HepG2 (cell line): ENCODE results near the gene DELE1. TPM values are rescaled to one million over a fixed set of nuclear protein-coding genes. Genes with fewer than 3 reads are reported as not detected.

Source experiments
- BORCS8-MEF2B ChIP-seq: sonication (generic); formaldehyde crosslinking; IDR thresholded peaks from 2 replicates; pipeline ENCODE4 v1.8.0; 2022; ENCODE audit warnings: mild to moderate bottlenecking, missing genetic modification reagents
- DNMT1 ChIP-seq: sonication (generic); formaldehyde crosslinking; IDR thresholded peaks from 2 replicates; pipeline ENCODE4 v1.5.1; 2020; ENCODE audit warnings: mild to moderate bottlenecking, missing genetic modification reagents
- FOXJ3 ChIP-seq: sonication (generic); formaldehyde crosslinking; IDR thresholded peaks from 2 replicates; pipeline ENCODE4 v1.4.0; 2020; ENCODE audit warnings: missing genetic modification reagents, mild to moderate bottlenecking, borderline replicate concordance
- MEIS1 ChIP-seq: sonication (generic); formaldehyde crosslinking; IDR thresholded peaks from 2 replicates; pipeline ENCODE4 v1.9.0; 2021; ENCODE audit warnings: mild to moderate bottlenecking, missing genetic modification reagents, moderate library complexity, borderline replicate concordance
- SMAD1 ChIP-seq: sonication (generic); formaldehyde crosslinking; IDR thresholded peaks from 2 replicates; pipeline ENCODE4 v1.4.0; 2020; ENCODE audit warnings: missing genetic modification reagents, low read depth, mild to moderate bottlenecking, borderline replicate concordance
- WIZ ChIP-seq: sonication (generic); formaldehyde crosslinking; IDR thresholded peaks from 2 replicates; pipeline ENCODE4 v1.5.1; 2020; ENCODE audit warnings: mild to moderate bottlenecking, missing genetic modification reagents
- ZMYM3 ChIP-seq: sonication (generic); formaldehyde crosslinking; IDR thresholded peaks from 2 replicates; pipeline ENCODE4 v1.5.1; 2020; ENCODE audit warnings: mild to moderate bottlenecking, missing genetic modification reagents
- ZNF432 ChIP-seq: sonication (generic); formaldehyde crosslinking; IDR thresholded peaks from 2 replicates; pipeline ENCODE4 v1.5.0; 2020; ENCODE audit warnings: missing genetic modification reagents, mild to moderate bottlenecking, borderline replicate concordance
- ZNF747 ChIP-seq: sonication (generic); formaldehyde crosslinking; IDR thresholded peaks from 2 replicates; pipeline ENCODE4 v1.8.1; 2023; ENCODE audit warnings: missing genetic modification reagents, mild to moderate bottlenecking, borderline replicate concordance
- polyA plus RNA-seq, 8 experiments: library from polyadenylated mRNA; depleted of rRNA in 3 of 8; stranded (reverse) in 7 of 8; unstranded in 1 of 8; fragments of >200 nt; fragmentation: Illumina TruSeq in 4 of 8; extraction: Trizol in 4 of 8; gene quantifications; 2 replicates each; pipeline versions ENCODE4 v1.2.1 to v1.2.3, GENCODE V29; 2011 to 2016; ENCODE audit warnings: low read depth in 4 of 8, missing spikeins in 1 of 8, mixed read lengths in 1 of 8; ENCODE audit not compliant: insufficient read depth in 1 of 8
- total RNA-seq, 5 experiments: library from RNA; depleted of rRNA; stranded (reverse); fragments of >200 nt; fragmentation: Illumina TruSeq; extraction: Trizol; gene quantifications; 2 replicates each; pipeline ENCODE4 v1.2.3, GENCODE V29; 2016; ENCODE audit warnings: low read depth in 1 of 5
- TF ChIP-seq, protein P1 (sequence below): sonication (generic); formaldehyde crosslinking; IDR thresholded peaks from 2 replicates; pipeline ENCODE4 v1.5.0; 2020; ENCODE audit warnings: missing genetic modification reagents
- TF ChIP-seq, protein P2 (sequence below), 2 experiments: fragments of 450-650 bp in 1 of 2; sonication (generic) in 1 of 2; formaldehyde crosslinking; IDR thresholded peaks; 2 replicates each; pipeline versions ENCODE4 v1.5.0 to v1.8.0; 2020 to 2022; ENCODE audit warnings: mild to moderate bottlenecking in 1 of 2, missing genetic modification reagents in 1 of 2
- TF ChIP-seq, protein P3 (sequence below): sonication (generic); formaldehyde crosslinking; IDR thresholded peaks from 2 replicates; pipeline ENCODE4 v1.4.0; 2020; ENCODE audit warnings: missing genetic modification reagents, mild to moderate bottlenecking, borderline replicate concordance
- TF ChIP-seq, protein P4 (sequence below): sonication (generic); formaldehyde crosslinking; IDR thresholded peaks from 2 replicates; pipeline ENCODE4 v1.4.0; 2020; ENCODE audit warnings: missing genetic modification reagents
- TF ChIP-seq, protein P5 (sequence below): sonication (generic); formaldehyde crosslinking; conservative IDR thresholded peaks from 2 replicates; pipeline ENCODE4 v1.4.0; 2020; ENCODE audit warnings: missing genetic modification reagents
- TF ChIP-seq, protein P6 (sequence below), 2 experiments: sonication (generic) in 1 of 2; formaldehyde crosslinking in 1 of 2; IDR thresholded peaks; 2 replicates each; pipeline versions ENCODE4 v1.4.0 to v1.6.1; 2018 to 2020; ENCODE audit warnings: missing genetic modification reagents in 2 of 2, borderline replicate concordance in 1 of 2, low read depth in 1 of 2, mild to moderate bottlenecking in 1 of 2, missing biosample characterization in 1 of 2

Gene DELE1
- total and polyA plus RNA-seq, 2 of the 13 experiments (the other 11 are each of a cell fraction or from before 2014, with no cell fraction given), result 57.5 to 90.3 TPM

DNA sequence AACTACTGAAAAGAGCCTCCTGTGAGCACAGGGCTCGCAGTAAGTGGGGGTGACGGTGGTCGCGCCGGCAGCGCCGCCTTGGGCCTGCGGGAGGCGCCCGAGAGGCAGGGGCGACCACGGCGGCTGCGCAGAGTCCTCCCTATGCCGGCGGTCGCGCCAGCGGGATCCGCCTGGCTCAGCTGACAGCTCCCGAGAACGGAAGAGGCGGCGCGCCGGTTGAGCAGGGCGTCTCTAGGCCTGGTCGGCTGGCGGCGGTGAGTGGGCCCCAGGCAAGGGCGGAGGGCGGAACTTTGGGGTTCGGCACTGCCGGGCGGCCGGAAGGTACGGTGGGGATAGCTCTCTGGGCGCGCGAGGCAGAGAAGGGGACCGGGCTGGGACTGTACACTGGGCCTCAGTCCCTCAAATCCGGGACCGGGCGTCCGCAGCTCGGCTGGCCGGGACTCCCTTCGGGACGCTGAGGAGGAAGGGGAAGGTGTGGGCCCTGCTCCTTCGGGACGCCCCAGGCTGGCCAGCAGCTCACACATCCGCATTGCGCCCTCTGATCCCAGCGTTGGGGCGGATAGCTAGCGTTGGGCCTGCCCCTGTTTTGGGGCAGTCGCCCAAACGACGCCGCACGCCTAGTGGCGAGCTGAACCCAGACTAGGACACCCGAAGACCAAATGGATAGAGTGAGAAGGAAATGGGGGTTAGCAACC is 45.4 kb downstream of the DELE1 start, which contains the start of gene RNF14 (continued):
- TF ChIP-seq, protein P1, sequence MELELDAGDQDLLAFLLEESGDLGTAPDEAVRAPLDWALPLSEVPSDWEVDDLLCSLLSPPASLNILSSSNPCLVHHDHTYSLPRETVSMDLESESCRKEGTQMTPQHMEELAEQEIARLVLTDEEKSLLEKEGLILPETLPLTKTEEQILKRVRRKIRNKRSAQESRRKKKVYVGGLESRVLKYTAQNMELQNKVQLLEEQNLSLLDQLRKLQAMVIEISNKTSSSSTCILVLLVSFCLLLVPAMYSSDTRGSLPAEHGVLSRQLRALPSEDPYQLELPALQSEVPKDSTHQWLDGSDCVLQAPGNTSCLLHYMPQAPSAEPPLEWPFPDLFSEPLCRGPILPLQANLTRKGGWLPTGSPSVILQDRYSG (CRISPR knock-in tag), result 0 out of 2 replicates have a peak, but pooled peaks have one; percentile 19
- 0 out of 2 replicates have a peak, but pooled peaks have one; percentile 84 for TF ChIP-seq DNMT1 (CRISPR knock-in tag)
- no peak for TF ChIP-seq SMAD1
- peak; percentile 67; the same call in 1 of the 2 replicates for TF ChIP-seq FOXJ3 (CRISPR knock-in tag)
- no peak for TF ChIP-seq ZMYM3
- TF ChIP-seq, protein P2, sequence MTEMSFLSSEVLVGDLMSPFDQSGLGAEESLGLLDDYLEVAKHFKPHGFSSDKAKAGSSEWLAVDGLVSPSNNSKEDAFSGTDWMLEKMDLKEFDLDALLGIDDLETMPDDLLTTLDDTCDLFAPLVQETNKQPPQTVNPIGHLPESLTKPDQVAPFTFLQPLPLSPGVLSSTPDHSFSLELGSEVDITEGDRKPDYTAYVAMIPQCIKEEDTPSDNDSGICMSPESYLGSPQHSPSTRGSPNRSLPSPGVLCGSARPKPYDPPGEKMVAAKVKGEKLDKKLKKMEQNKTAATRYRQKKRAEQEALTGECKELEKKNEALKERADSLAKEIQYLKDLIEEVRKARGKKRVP (CRISPR knock-in tag; IDR thresholded peaks at IDR 0.05), result peak in 1 of 2 experiments; percentile 67; a peak in 1 of 4 replicates
- TF ChIP-seq MEIS1, result 0 out of 2 replicates have a peak, but pooled peaks have one; percentile 67
- TF ChIP-seq, protein P3, sequence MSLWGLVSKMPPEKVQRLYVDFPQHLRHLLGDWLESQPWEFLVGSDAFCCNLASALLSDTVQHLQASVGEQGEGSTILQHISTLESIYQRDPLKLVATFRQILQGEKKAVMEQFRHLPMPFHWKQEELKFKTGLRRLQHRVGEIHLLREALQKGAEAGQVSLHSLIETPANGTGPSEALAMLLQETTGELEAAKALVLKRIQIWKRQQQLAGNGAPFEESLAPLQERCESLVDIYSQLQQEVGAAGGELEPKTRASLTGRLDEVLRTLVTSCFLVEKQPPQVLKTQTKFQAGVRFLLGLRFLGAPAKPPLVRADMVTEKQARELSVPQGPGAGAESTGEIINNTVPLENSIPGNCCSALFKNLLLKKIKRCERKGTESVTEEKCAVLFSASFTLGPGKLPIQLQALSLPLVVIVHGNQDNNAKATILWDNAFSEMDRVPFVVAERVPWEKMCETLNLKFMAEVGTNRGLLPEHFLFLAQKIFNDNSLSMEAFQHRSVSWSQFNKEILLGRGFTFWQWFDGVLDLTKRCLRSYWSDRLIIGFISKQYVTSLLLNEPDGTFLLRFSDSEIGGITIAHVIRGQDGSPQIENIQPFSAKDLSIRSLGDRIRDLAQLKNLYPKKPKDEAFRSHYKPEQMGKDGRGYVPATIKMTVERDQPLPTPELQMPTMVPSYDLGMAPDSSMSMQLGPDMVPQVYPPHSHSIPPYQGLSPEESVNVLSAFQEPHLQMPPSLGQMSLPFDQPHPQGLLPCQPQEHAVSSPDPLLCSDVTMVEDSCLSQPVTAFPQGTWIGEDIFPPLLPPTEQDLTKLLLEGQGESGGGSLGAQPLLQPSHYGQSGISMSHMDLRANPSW (CRISPR knock-in tag), result peak; percentile 57; the same call in 1 of the 2 replicates
- TF ChIP-seq, protein P4, sequence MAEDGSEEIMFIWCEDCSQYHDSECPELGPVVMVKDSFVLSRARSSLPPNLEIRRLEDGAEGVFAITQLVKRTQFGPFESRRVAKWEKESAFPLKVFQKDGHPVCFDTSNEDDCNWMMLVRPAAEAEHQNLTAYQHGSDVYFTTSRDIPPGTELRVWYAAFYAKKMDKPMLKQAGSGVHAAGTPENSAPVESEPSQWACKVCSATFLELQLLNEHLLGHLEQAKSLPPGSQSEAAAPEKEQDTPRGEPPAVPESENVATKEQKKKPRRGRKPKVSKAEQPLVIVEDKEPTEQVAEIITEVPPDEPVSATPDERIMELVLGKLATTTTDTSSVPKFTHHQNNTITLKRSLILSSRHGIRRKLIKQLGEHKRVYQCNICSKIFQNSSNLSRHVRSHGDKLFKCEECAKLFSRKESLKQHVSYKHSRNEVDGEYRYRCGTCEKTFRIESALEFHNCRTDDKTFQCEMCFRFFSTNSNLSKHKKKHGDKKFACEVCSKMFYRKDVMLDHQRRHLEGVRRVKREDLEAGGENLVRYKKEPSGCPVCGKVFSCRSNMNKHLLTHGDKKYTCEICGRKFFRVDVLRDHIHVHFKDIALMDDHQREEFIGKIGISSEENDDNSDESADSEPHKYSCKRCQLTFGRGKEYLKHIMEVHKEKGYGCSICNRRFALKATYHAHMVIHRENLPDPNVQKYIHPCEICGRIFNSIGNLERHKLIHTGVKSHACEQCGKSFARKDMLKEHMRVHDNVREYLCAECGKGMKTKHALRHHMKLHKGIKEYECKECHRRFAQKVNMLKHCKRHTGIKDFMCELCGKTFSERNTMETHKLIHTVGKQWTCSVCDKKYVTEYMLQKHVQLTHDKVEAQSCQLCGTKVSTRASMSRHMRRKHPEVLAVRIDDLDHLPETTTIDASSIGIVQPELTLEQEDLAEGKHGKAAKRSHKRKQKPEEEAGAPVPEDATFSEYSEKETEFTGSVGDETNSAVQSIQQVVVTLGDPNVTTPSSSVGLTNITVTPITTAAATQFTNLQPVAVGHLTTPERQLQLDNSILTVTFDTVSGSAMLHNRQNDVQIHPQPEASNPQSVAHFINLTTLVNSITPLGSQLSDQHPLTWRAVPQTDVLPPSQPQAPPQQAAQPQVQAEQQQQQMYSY (CRISPR knock-in tag), result peak; percentile 73; the same call in 1 of the 2 replicates
- peak; percentile 85; the same call in 1 of the 2 replicates for TF ChIP-seq WIZ (CRISPR knock-in tag)
- TF ChIP-seq, protein P5, sequence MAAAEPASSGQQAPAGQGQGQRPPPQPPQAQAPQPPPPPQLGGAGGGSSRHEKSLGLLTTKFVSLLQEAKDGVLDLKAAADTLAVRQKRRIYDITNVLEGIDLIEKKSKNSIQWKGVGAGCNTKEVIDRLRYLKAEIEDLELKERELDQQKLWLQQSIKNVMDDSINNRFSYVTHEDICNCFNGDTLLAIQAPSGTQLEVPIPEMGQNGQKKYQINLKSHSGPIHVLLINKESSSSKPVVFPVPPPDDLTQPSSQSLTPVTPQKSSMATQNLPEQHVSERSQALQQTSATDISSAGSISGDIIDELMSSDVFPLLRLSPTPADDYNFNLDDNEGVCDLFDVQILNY, result 0 out of 2 replicates have a peak, but pooled peaks have one; percentile 29
- TF ChIP-seq, protein P6, sequence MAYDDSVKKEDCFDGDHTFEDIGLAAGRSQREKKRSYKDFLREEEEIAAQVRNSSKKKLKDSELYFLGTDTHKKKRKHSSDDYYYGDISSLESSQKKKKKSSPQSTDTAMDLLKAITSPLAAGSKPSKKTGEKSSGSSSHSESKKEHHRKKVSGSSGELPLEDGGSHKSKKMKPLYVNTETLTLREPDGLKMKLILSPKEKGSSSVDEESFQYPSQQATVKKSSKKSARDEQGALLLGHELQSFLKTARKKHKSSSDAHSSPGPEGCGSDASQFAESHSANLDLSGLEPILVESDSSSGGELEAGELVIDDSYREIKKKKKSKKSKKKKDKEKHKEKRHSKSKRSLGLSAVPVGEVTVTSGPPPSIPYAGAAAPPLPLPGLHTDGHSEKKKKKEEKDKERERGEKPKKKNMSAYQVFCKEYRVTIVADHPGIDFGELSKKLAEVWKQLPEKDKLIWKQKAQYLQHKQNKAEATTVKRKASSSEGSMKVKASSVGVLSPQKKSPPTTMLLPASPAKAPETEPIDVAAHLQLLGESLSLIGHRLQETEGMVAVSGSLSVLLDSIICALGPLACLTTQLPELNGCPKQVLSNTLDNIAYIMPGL (CRISPR knock-in tag; IDR thresholded peaks at IDR 0.05; ENCODE audit: borderline replicate concordance in 1 of 2, low read depth in 1 of 2), result peak; percentile 93 to 99
- TF ChIP-seq ZNF432 (CRISPR knock-in tag), result no peak
- TF ChIP-seq BORCS8-MEF2B (CRISPR knock-in tag), result peak; percentile 85; the same call in 1 of the 2 replicates
- peak; percentile 94 for TF ChIP-seq ZNF747 (CRISPR knock-in tag)
